MM.1S (cell line): Measurements from ENCODE around the gene ALDH1A3.

Experiments
- EZH2 ChIP-seq: fragments of 300-600 bp; sonication (generic); optimal IDR thresholded peaks from 2 replicates; pipeline ENCODE3; 2017; ENCODE audit warnings: low read depth, mild to moderate bottlenecking, antibody characterized with exemption, low read length, mixed read lengths
- EZH2phosphoT487 ChIP-seq: fragments of 300-600 bp; sonication (generic); IDR thresholded peaks from 2 replicates; pipeline ENCODE4 v1.6.1; 2018; ENCODE audit warnings: antibody characterized with exemption, low read length
- TF ChIP-seq, protein P1 (sequence below): fragments of 300-600 bp; sonication (generic); IDR thresholded peaks from 2 replicates; pipeline ENCODE4 v1.5.1; 2016; ENCODE audit warnings: antibody characterized with exemption, low read length, mixed read lengths

DNA sequence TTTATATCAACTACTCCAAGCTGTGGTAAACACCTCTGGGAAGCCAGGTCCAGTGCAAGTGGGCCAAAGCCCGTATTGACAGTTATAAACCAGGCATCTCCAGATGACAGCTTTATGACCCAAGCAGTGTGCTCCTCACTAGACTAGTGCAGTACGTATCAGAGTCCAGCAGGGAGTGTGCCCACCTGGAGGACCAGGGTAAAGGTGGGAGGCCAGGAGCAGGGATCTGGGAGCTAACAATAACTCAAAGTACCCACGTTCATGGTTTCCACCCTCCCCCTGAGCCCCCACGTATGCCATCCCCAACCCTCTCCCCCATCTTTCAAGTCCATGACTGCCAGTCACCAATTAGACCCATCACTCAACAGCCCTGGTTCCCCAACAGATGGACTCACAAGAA, 27.0 kb upstream of the ALDH1A3 start:
- TF ChIP-seq, protein P1, sequence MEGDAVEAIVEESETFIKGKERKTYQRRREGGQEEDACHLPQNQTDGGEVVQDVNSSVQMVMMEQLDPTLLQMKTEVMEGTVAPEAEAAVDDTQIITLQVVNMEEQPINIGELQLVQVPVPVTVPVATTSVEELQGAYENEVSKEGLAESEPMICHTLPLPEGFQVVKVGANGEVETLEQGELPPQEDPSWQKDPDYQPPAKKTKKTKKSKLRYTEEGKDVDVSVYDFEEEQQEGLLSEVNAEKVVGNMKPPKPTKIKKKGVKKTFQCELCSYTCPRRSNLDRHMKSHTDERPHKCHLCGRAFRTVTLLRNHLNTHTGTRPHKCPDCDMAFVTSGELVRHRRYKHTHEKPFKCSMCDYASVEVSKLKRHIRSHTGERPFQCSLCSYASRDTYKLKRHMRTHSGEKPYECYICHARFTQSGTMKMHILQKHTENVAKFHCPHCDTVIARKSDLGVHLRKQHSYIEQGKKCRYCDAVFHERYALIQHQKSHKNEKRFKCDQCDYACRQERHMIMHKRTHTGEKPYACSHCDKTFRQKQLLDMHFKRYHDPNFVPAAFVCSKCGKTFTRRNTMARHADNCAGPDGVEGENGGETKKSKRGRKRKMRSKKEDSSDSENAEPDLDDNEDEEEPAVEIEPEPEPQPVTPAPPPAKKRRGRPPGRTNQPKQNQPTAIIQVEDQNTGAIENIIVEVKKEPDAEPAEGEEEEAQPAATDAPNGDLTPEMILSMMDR, result no peak
- TF ChIP-seq EZH2 (no peak), EZH2phosphoT487 (no peak)
